GM18502 (cell line): Measurements from ENCODE around the gene PACRG.

Experiments used
- ATAC-seq: cut with Tn5 transposase; IDR thresholded peaks from one replicate; pipeline ENCODE4 v1.9.1; 2021; ENCODE audit warnings: mild to moderate bottlenecking; ENCODE audit not compliant: unreplicated experiment, poor library complexity

Gene PACRG

GRCh38 chr6:163214259-163214658, 486.5 kb downstream of the PACRG start:
- ATAC-seq = no peak

GRCh38 chr6:163218361-163218894, 490.7 kb downstream of the PACRG start:
- ATAC-seq = no peak

GRCh38 chr6:163226181-163226835, 498.5 kb downstream of the PACRG start:
- no peak for ATAC-seq

- ATAC-seq = no peak
Measured at GRCh38 chr6:163226836-163227485, 499.2 kb downstream of the PACRG start.

- ATAC-seq = no peak
Measured at GRCh38 chr6:163228041-163228440, 500.3 kb downstream of the PACRG start.

GRCh38 chr6:163229050-163229449, 501.3 kb downstream of the PACRG start:
- ATAC-seq = no peak

- no peak for ATAC-seq
Measured at GRCh38 chr6:163230901-163231300, 503.1 kb downstream of the PACRG start.

- ATAC-seq = no peak
Measured at GRCh38 chr6:163231356-163232014, 503.7 kb downstream of the PACRG start.

- ATAC-seq = no peak
Measured at GRCh38 chr6:163232015-163232523, 504.3 kb downstream of the PACRG start.

GRCh38 chr6:163232649-163233048, 504.9 kb downstream of the PACRG start:
- no peak for ATAC-seq

GRCh38 chr6:163237110-163237509, 509.3 kb downstream of the PACRG start:
- ATAC-seq = no peak

- no peak for ATAC-seq
Measured at GRCh38 chr6:163239572-163240340, 512.0 kb downstream of the PACRG start.

- ATAC-seq = no peak
Measured at GRCh38 chr6:163240556-163240955, 512.8 kb downstream of the PACRG start.

GRCh38 chr6:163241683-163242082, 513.9 kb downstream of the PACRG start:
- ATAC-seq = no peak

GRCh38 chr6:163243083-163243482, 515.3 kb downstream of the PACRG start:
- ATAC-seq = no peak

GRCh38 chr6:163243692-163244589, 516.2 kb downstream of the PACRG start:
- ATAC-seq = no peak

GRCh38 chr6:163248051-163248450, 520.3 kb downstream of the PACRG start:
- no peak for ATAC-seq

- no peak for ATAC-seq
Measured at GRCh38 chr6:163249651-163250101, 521.9 kb downstream of the PACRG start.

- no peak for ATAC-seq
Measured at GRCh38 chr6:163250116-163250515, 522.3 kb downstream of the PACRG start.
